ENCODE measurements around the gene VASN.

VASN gene

GRCh38 chr16:4426722-4427372, 55.2 kb downstream of the VASN start:
- peak overlapping the region; percentile 84 for H3K4me3 ChIP-seq (ENCODE audit: low read depth, low read length)
- TF ChIP-seq, protein P1, sequence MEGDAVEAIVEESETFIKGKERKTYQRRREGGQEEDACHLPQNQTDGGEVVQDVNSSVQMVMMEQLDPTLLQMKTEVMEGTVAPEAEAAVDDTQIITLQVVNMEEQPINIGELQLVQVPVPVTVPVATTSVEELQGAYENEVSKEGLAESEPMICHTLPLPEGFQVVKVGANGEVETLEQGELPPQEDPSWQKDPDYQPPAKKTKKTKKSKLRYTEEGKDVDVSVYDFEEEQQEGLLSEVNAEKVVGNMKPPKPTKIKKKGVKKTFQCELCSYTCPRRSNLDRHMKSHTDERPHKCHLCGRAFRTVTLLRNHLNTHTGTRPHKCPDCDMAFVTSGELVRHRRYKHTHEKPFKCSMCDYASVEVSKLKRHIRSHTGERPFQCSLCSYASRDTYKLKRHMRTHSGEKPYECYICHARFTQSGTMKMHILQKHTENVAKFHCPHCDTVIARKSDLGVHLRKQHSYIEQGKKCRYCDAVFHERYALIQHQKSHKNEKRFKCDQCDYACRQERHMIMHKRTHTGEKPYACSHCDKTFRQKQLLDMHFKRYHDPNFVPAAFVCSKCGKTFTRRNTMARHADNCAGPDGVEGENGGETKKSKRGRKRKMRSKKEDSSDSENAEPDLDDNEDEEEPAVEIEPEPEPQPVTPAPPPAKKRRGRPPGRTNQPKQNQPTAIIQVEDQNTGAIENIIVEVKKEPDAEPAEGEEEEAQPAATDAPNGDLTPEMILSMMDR (IDR thresholded peaks at IDR 0.05; ENCODE audit: control insufficient read depth, extremely low read depth, insufficient read depth), result no peak
- no peak for DNase-seq (ENCODE audit: low read depth)

- no peak for DNase-seq (ENCODE audit: low read depth)
- TF ChIP-seq, protein P1 (IDR thresholded peaks at IDR 0.05; ENCODE audit: control insufficient read depth, extremely low read depth, insufficient read depth), result no peak
- H3K4me3 ChIP-seq (ENCODE audit: low read depth, low read length), result no peak overlapping the region
These were observed 56.9 kb downstream of the VASN start for GRCh38 chr16:4428500-4428899.

- H3K4me3 ChIP-seq (ENCODE audit: low read depth, low read length), result no peak overlapping the region
- DNase-seq (ENCODE audit: low read depth), result no peak
- TF ChIP-seq, protein P1 (IDR thresholded peaks at IDR 0.05; ENCODE audit: control insufficient read depth, extremely low read depth, insufficient read depth), result no peak
These were observed 59.4 kb downstream of the VASN start for GRCh38 chr16:4431023-4431422.

Data from LNCaP clone FGC (cell line).